NCI-H187 treated with DMSO at 0.1 percent for 48 hours (cell line): ENCODE data around the gene PLB1.
"Not testable (repeated sequence)": the region's sequence is repeated elsewhere in the genome, so short reads cannot be mapped to it uniquely, and the experiment has no call there.

ENCODE experiments used
- DNase-seq: peaks from one replicate; lab custom pipeline; 2025; lab: John Stamatoyannopoulos, UW

PLB1 gene

GRCh38 chr2:28469947-28470535 is 25.8 kb upstream of the PLB1 start:
- DNase-seq, result no peak

DNA sequence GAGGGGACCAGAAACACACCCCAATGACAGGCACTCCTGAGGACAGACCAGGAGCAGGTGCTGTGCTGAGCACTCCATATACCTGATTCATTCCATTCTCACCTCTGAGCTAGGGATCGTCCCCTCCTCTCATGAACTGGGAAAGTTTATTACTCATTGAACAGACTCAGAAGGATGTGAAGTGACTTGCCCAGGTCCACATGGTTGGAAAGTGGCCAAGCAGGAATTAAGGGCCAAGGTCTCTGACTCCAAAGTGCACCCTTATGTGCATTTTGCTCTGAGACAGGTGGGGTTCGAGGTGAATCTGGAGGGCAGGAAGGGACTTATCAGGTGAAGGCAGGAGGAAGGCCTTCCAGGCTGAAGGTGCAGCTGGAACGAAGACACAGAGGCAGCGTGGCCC is 25.1 kb upstream of the PLB1 start:
- DNase-seq, result no peak

- no peak for DNase-seq
These were observed 24.6 kb upstream of the PLB1 start for GRCh38 chr2:28471214-28471613.

GRCh38 chr2:28471701-28472236 is 24.1 kb upstream of the PLB1 start:
- DNase-seq, result no peak

DNA sequence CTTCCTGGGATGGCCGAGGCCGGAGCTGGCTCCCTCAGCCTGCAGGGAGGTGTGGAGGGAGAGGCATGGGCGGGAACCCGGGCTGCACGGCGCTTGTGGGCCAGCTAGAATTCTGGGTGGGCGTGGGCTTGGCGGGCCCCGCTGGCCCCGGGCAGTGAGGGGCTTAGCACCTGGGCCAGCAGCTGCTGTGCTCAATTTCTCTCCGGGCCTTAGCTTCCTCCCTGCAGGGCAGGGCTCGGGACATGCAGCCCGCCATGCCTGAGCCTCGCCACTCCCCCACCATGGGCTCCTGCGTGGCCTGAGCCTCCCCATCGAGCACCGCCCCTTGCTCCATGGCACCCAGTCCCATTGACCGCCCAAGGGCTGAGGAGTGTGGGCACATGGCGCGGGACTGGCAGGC is 23.2 kb upstream of the PLB1 start:
- DNase-seq, result not testable (repeated sequence)

GRCh38 chr2:28475088-28475595 is 20.7 kb upstream of the PLB1 start:
- DNase-seq, result no peak

GRCh38 chr2:28477087-28477486 is 18.8 kb upstream of the PLB1 start:
- DNase-seq, result no peak

- DNase-seq, result no peak
These were observed 18.2 kb upstream of the PLB1 start for GRCh38 chr2:28477645-28478044.

DNA sequence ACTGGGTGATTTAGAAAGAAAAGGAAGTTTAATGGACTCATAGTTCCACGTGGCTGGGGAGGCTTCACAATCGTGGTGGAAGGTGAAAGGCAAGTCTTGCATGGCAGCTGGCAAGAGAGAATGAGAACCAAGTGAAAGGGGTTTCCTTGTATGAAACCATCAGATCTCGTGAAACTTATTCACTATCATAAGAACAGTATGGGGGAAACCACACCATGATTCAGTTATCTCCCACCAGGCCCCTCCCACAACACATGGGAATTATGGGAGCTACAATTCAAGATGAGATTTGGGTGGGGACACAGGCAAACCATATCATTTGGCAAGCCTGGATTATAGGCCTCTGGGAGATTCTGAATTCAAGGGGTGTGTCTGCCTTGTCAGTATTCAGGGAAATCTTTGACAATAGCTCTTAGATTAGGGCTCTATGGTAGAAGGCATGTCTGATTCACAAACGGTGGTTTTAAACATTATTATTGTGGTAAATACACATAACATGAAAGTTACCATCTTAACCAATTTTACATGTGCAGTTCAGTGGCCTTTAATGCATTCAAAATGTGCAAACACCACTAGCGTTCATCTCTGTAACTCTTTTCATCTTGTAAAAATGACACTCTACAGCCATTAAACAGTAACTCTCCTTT is 15.3 kb upstream of the PLB1 start:
- DNase-seq, result no peak

DNA sequence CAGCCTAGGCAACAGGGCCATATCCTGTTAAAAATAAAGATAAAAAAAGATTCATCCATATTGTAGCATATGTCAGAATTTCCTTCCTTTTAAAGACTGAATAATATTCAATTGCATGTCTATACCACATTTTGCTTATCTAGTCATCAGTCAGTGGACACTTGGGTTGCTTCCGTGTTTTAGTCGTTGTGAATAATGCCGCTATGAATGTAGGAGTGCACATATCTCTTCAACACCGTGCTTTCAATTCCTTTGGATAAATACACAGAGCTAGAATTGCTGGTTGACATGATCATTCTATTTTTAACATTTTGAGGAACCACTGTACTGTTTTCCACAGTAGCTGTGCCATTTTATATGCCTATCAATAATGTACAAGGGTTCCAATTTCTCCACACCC is 14.0 kb upstream of the PLB1 start:
- DNase-seq, result no peak

- no peak for DNase-seq
These were observed 11.0 kb upstream of the PLB1 start for GRCh38 chr2:28484835-28485234.

- no peak for DNase-seq
These were observed 9.3 kb upstream of the PLB1 start for GRCh38 chr2:28486526-28486925.

DNA sequence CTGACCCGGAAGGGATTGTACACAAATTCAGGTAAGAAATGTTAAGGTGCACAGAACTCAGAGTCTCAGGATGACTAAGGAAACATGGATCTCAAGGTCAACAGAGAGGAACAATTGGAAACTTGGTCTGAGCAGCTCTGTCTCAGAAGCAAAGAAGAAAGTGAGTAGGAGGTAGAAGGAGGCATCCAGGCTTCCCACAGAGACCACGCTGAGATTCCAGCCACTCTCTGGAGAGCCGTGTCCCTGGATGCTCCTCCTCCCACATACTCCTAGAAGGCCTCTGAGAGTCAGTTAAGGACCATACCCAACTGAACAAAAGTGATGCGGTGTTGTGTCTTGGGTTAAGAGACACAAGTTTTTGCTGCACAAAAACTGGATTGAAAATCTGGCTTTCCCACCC is 8.6 kb upstream of the PLB1 start:
- DNase-seq, result no peak

GRCh38 chr2:28488083-28488830 is 7.6 kb upstream of the PLB1 start:
- no peak for DNase-seq

- no peak for DNase-seq
These were observed 6.8 kb upstream of the PLB1 start for GRCh38 chr2:28488858-28489575.

DNA sequence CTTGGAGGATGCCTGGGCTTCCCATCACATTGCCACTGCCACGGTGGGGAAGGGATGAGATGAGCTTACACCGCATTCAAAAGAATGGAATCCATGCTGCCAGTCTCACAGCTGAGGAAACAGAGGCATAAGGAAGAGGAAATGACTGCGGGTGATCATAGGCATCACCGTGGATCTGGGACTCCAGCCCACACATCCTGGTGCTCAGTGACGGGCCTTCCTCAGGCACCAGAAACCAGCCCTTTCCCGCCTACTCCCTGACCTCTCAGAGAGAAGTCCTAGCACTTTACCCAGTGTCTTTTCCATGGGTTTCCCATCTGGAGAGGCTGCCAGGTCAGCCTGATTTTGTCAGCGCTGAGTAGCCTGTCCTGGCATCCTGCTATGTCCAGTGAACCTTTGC is 5.3 kb upstream of the PLB1 start:
- DNase-seq, result no peak

DNA sequence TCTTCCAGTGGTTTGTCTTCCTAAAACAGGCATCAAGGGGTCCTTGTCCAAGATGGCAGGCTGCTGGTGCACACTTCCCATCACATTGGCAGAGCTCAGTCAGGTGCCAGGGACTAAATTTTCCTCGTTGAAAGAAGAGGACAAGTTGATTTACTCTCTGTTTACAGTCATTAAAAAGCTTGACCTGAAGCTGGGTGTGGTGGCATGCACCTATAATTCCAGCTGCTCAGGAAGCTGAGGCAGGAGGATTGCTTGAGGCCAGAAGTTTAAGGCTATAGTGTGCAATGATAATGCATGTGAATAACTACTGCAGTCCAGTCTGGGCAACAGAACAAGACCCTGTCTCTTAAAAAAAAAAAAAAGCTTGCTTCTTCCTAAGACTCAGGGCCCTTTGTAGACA is 3.6 kb upstream of the PLB1 start:
- no peak for DNase-seq

- DNase-seq, result no peak
These were observed 2.2 kb upstream of the PLB1 start for GRCh38 chr2:28493636-28494035.

- no peak for DNase-seq
These were observed 921 bp downstream of the PLB1 start for GRCh38 chr2:28496781-28497180.

DNA sequence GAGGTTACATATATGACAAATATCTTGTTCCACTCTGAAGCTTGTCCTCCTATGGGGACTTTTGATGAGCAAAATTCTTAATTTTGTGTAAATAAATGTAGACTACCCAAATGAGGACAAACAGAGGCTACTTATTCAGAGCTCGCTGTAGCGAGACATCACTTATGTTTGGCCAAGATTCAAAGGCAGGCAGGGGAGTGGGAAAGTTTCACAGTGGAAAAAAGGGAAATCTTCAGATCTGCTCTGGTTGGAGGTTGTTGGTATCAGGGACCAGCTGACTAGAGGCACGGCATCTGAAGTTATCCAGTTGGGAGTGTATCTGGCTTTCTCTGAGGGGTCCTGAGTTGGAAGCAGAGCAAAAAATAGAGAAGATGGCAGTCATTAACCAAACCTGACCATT is 1.3 kb downstream of the PLB1 start:
- no peak for DNase-seq

GRCh38 chr2:28499282-28499681 is 3.4 kb downstream of the PLB1 start:
- DNase-seq, result no peak

DNA sequence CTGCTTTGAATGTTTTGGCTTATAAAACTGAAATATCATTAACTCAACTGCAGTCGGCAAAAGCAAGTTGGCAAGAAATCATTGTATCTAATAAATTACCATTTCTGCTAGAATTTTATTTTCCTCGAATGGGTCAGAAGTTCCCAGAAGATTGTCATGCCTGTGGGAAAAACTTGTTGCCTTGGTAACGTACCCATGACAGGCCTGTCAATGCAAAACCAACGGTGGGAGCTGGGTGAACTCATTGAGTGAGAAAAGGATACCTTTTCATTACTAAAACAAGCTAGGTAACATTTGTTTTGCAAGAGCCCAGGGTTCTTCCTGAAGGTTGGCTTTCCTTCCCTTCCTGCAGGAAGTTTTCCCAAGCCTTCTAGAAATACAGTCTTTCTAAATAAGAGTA is 9.5 kb downstream of the PLB1 start:
- DNase-seq, result no peak
